Measurements from ENCODE around the gene PEAK3.

GRCh38 chr19:2247433-2248101 lies 34.4 kb downstream of the PEAK3 start:
- TF ChIP-seq CTCF (conservative IDR thresholded peaks at IDR 0.05 in 1 of 2, IDR thresholded peaks at IDR 0.05 in 1 of 2; ENCODE audit: extremely low read depth in 1 of 2, insufficient read depth in 1 of 2, low read depth in 1 of 2, low read length in 2 of 2), result no peak
- TF ChIP-seq EZH2 (IDR thresholded peaks at IDR 0.05; ENCODE audit: borderline replicate concordance, low read length), result no peak

Data from mammary epithelial cell (primary cell).